Fibroblast of villous mesenchyme (primary cell): Measurements from ENCODE around the gene GTF2A1. TPM values are rescaled to one million over a fixed set of nuclear protein-coding genes. Genes with fewer than 3 reads are reported as not detected.

Experiments used
- DNase-seq: peaks from one replicate; pipeline ENCODE4 v3.0.0-alpha.2; 2010; ENCODE audit warnings: low read depth
- H3K4me3 ChIP-seq: 2 replicates; pipeline ENCODE4 v1.5.1; 2011; ENCODE audit warnings: low read depth, mild to moderate bottlenecking, low read length
- total RNA-seq: library from RNA; depleted of rRNA; stranded (reverse); fragments of >200 nt; gene quantifications from 2 replicates; pipeline ENCODE4 v1.2.3, GENCODE V29; 2012
- TF ChIP-seq, protein P1 (sequence below): IDR thresholded peaks from 2 replicates; pipeline ENCODE4 v1.5.1; 2012; ENCODE audit warnings: low read depth, mild to moderate bottlenecking, low read length; ENCODE audit not compliant: insufficient read depth

The GTF2A1 gene
- total RNA-seq, 1 donor: 28.9 TPM

DNA sequence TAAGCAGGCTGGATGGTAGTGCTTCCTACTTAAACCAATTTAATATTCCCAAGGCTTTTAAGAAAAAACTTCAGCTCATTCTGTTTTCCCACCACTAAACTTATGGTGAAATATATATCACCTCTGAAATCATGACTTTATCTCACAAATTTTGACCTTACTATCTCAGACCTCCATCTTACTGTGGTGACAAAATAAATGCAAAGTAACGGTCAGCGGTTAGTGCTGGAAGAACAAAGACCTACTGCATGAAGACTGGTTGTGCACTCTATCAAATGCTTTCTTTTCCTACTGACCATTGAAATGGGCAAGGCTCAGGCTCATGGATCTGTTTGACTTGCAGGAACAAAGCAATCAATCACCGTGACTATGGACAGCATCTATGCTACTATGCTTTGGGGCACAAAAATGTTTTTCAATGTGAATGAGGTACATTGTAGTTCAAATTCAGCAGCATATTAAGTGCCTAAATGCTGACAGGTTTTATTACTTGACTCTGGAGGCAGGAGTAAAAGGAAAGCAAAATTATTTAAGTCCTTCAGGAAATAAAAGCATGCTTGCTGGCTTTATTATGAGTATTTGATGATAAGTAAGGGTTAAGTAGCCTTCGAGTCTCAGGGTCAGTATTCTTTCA is 43.1 kb upstream of the GTF2A1 start:
- no peak for DNase-seq
- H3K4me3 ChIP-seq: no peak overlapping the region
- TF ChIP-seq, protein P1, sequence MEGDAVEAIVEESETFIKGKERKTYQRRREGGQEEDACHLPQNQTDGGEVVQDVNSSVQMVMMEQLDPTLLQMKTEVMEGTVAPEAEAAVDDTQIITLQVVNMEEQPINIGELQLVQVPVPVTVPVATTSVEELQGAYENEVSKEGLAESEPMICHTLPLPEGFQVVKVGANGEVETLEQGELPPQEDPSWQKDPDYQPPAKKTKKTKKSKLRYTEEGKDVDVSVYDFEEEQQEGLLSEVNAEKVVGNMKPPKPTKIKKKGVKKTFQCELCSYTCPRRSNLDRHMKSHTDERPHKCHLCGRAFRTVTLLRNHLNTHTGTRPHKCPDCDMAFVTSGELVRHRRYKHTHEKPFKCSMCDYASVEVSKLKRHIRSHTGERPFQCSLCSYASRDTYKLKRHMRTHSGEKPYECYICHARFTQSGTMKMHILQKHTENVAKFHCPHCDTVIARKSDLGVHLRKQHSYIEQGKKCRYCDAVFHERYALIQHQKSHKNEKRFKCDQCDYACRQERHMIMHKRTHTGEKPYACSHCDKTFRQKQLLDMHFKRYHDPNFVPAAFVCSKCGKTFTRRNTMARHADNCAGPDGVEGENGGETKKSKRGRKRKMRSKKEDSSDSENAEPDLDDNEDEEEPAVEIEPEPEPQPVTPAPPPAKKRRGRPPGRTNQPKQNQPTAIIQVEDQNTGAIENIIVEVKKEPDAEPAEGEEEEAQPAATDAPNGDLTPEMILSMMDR: no peak

DNA sequence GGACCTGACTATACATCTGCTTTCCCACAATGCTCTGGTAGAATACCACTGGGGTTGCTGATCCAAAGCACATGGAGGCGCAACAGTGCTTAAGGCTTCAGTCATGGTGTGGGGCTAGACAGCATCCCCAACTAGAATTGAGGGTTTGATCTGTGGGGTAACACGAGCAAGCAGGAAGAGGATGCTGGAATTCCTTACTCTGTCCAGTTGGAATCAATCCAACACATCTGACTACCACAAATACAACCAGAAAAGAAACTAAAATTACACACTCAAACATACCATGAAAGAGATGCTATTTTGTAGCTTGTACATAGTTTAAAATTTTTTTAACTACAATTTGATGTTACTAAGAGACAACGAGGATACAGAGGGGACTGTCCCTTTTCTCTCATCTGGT is 40.4 kb upstream of the GTF2A1 start:
- TF ChIP-seq, protein P1: no peak
- DNase-seq: no peak
- H3K4me3 ChIP-seq: no peak overlapping the region

DNA sequence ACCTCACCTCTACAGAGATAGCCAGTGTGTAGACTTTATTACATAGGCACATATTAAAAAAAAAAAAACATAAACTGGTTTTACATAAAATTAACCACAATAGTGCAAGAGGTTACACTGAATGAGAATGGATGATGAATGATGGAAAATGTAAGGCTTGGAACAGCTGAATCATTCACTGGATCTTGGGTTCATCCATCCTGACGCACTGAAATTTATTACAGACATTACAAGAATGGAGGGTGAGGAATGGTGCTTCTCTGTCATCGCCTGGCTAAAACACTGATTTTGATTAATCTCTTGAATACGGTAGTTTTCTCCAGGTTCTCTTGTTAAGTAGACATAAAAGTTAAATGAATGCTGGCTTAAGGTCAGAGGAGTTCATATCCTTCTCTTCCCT is 40.0 kb upstream of the GTF2A1 start:
- DNase-seq: no peak
- TF ChIP-seq, protein P1: no peak
- no peak overlapping the region for H3K4me3 ChIP-seq

DNA sequence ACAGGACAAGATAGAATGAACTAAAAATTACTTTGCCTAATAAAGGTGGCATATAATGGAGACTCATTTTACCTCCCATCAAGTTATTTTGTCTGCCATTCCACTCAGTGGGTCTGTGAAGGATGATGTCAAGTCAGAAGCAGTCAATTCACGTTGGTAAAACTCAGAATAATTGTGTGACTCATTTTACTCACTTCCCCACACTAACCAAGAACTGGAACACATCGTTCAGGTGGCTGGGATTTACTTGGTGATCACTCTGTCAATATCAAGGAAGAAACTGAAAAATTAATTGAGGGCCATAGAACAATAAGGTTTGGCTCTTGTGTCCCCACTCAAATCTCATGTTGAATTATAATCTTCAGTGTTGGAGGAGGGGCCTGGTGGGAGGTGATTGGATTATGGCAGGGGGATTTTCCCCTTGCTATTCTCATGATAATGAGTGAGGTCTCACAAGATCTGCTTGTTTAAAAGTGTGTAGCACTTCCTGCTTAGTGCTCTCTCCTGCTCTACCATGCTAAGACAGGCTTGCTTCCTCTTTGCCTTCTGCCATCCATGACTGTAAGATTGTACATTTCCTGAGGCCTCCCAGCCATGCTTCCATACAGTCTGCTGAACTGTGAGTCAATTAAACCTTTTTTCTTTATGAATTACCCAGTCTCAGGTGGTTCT is 35.7 kb upstream of the GTF2A1 start:
- DNase-seq: no peak
- H3K4me3 ChIP-seq: no peak overlapping the region
- TF ChIP-seq, protein P1: no peak

DNA sequence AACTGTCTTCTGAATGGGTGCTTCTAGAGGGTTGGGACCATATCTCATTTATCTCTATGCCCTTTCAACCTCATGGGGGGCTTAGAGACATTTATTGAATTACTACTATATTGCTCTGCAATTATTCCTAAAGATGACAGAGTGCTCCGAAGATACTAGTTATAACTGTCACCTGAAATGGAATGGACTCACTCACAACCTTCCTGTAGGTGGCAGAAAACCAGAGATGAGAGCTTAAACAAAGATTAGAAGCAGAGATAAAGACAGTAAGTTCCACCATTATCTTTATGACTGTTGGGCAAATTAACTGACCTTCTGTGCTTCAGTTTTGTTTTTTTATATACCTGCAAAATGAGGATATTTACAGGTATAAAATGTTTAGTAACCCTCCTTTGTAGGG is 31.5 kb upstream of the GTF2A1 start:
- DNase-seq: no peak
- TF ChIP-seq, protein P1: no peak
- H3K4me3 ChIP-seq: no peak overlapping the region

DNA sequence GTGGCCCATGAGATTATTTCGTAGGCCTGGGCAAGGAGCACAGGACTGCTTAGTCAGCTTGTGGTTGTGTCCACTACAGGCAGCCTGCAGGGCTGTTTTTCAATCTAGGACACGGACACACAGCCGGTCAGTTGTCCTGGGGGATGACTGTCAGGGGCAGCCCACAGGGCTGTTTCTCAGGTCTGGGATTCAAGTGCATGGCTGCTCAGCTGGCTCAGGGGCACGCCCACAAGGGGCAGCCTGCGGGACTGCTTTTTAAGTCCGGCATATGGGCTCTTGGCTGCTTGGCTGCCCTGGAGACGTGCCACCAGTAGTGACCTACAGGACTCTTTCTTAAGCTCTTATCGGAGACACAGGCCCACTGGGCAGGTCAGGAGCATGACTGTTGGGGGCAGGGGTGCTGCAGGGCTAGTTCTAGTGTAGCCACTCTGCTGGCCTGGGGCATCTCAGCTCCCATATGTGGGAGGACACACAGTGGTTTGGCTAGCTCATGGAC is 26.6 kb upstream of the GTF2A1 start:
- DNase-seq: no peak
- TF ChIP-seq, protein P1: no peak

More for the DNA sequence above, 26.6 kb upstream of the GTF2A1 start:
- H3K4me3 ChIP-seq: no peak overlapping the region
